ENCODE measurements around the gene PUS1.
"Not testable (repeated sequence)": the region's sequence is repeated elsewhere in the genome, so short reads cannot be mapped to it uniquely, and the experiment has no call there.

Gene PUS1

GRCh38 chr12:131941116-131941986, 12.3 kb downstream of the PUS1 start:
- no peak for FAIRE-seq

GRCh38 chr12:131941987-131942341, 12.9 kb downstream of the PUS1 start:
- FAIRE-seq, result no peak

- FAIRE-seq, result no peak
These were observed 13.6 kb downstream of the PUS1 start for GRCh38 chr12:131942671-131943070.

GRCh38 chr12:131943389-131943788, 14.3 kb downstream of the PUS1 start:
- no peak for FAIRE-seq

GRCh38 chr12:131943876-131944275, 14.8 kb downstream of the PUS1 start:
- FAIRE-seq, result no peak

- no peak for FAIRE-seq
These were observed 15.7 kb downstream of the PUS1 start for GRCh38 chr12:131944601-131945251.

GRCh38 chr12:131946757-131947156, 17.7 kb downstream of the PUS1 start:
- no peak for FAIRE-seq

- FAIRE-seq, result no peak
These were observed 18.5 kb downstream of the PUS1 start for GRCh38 chr12:131947482-131948027.

- no peak for FAIRE-seq
These were observed 19.2 kb downstream of the PUS1 start for GRCh38 chr12:131948166-131948712.

- not testable (repeated sequence) for FAIRE-seq
These were observed 19.8 kb downstream of the PUS1 start for GRCh38 chr12:131948713-131949430.

GRCh38 chr12:131949431-131950181, 20.5 kb downstream of the PUS1 start, which contains the start of gene EP400:
Gene EP400 (plus strand): TSS chr12:131949942. CDS start chr12:131960620, 10,678 bp downstream.
- FAIRE-seq, result no peak

- FAIRE-seq, result no peak
These were observed 21.3 kb downstream of the PUS1 start for GRCh38 chr12:131950182-131950913.

- not testable (repeated sequence) for FAIRE-seq
These were observed 24.7 kb downstream of the PUS1 start for GRCh38 chr12:131953810-131954209.

- FAIRE-seq, result not testable (repeated sequence)
These were observed 25.4 kb downstream of the PUS1 start for GRCh38 chr12:131954460-131954859.

GRCh38 chr12:131959116-131959515, 30.0 kb downstream of the PUS1 start:
- no peak for FAIRE-seq

GRCh38 chr12:131959641-131960589, 30.8 kb downstream of the PUS1 start:
- FAIRE-seq, result no peak

GRCh38 chr12:131960590-131961325, 31.7 kb downstream of the PUS1 start:
- FAIRE-seq, result not testable (repeated sequence)

GRCh38 chr12:131961328-131961727, 32.3 kb downstream of the PUS1 start:
- not testable (repeated sequence) for FAIRE-seq

- FAIRE-seq, result no peak
These were observed 33.0 kb downstream of the PUS1 start for GRCh38 chr12:131962069-131962468.

Measured in TTC549 (cell line).